Esophagus squamous epithelium (tissue), 4 donors: Measurements from ENCODE around the gene LARP1.

Experiments used
- POLR2A ChIP-seq, 4 donors: fragments of 450-650 bp; IDR thresholded peaks; one replicate each; pipeline ENCODE4 v1.6.1; 2017; ENCODE audit warnings: antibody characterized with exemption in 4 of 4, mild to moderate bottlenecking in 4 of 4, moderate library complexity in 3 of 4
- TF ChIP-seq, protein P1 (sequence below), 6 experiments: fragments of 450-650 bp in 4 of 6; fragments of 200-600 bp in 2 of 6; sonication (generic) in 2 of 6; IDR thresholded peaks; one replicate each; pipeline ENCODE4 v1.5.1; 2016 to 2019; ENCODE audit warnings: antibody characterized with exemption in 6 of 6, mild to moderate bottlenecking in 4 of 6, moderate library complexity in 4 of 6

- TF ChIP-seq, protein P1, sequence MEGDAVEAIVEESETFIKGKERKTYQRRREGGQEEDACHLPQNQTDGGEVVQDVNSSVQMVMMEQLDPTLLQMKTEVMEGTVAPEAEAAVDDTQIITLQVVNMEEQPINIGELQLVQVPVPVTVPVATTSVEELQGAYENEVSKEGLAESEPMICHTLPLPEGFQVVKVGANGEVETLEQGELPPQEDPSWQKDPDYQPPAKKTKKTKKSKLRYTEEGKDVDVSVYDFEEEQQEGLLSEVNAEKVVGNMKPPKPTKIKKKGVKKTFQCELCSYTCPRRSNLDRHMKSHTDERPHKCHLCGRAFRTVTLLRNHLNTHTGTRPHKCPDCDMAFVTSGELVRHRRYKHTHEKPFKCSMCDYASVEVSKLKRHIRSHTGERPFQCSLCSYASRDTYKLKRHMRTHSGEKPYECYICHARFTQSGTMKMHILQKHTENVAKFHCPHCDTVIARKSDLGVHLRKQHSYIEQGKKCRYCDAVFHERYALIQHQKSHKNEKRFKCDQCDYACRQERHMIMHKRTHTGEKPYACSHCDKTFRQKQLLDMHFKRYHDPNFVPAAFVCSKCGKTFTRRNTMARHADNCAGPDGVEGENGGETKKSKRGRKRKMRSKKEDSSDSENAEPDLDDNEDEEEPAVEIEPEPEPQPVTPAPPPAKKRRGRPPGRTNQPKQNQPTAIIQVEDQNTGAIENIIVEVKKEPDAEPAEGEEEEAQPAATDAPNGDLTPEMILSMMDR (IDR thresholded peaks at IDR 0.05): no peak
- TF ChIP-seq POLR2A (IDR thresholded peaks at IDR 0.05): no peak
Measured at GRCh38 chr5:154743812-154744211, 11.4 kb upstream of the LARP1 start.
